WTC11 (cell line): ENCODE data around the gene TEAD1. TPM values are rescaled to one million over a fixed set of nuclear protein-coding genes. Genes with fewer than 3 reads are reported as not detected.

Experiments used
- ATAC-seq: fragments of 200-7000 bp; cut with Tn5 transposase; 2 replicates; pipeline ENCODE4 v1.10.0; 2021; ENCODE audit warnings: mild to moderate bottlenecking, moderate library complexity
- CTCF ChIA-PET: fragments of 300-600 bp; sonication (Branson Sonifier 250); formaldehyde crosslinking; loops from one replicate; lab custom pipeline; 2021; ENCODE audit warnings: antibody characterized with exemption; lab: Charles Lee
- POLR2A ChIA-PET: fragments of 350-600 bp; sonication (Branson Sonifier 250); formaldehyde crosslinking; loops from one replicate; lab custom pipeline; 2021; ENCODE audit warnings: antibody characterized with exemption; lab: Charles Lee
- DNase-seq: peaks from one replicate; pipeline ENCODE4 v3.0.0; 2021; ENCODE audit warnings: low spot score
- H3K27ac Mint-ChIP-seq: 2 replicates; pipeline ENCODE4 v1.8.0; 2021; ENCODE audit warnings: mixed read lengths
- H3K27me3 Mint-ChIP-seq: 2 replicates; pipeline ENCODE4 v1.8.0; 2021; ENCODE audit warnings: low read depth, mild to moderate bottlenecking, moderate library complexity, mixed read lengths
- H3K36me3 Mint-ChIP-seq: 2 replicates; pipeline ENCODE4 v1.8.0; 2021; ENCODE audit warnings: mixed read lengths
- H3K4me1 Mint-ChIP-seq: 2 replicates; pipeline ENCODE4 v1.8.0; 2022; ENCODE audit warnings: mixed read lengths
- H3K4me3 Mint-ChIP-seq: 2 replicates; pipeline ENCODE4 v1.8.0; 2021; ENCODE audit warnings: mild to moderate bottlenecking, moderate library complexity, mixed read lengths
- H3K9me3 Mint-ChIP-seq: 2 replicates; pipeline ENCODE4 v1.8.0; 2021; ENCODE audit warnings: mixed read lengths
- ATF1 ChIP-seq: sonication (generic); formaldehyde crosslinking; IDR thresholded peaks from 2 replicates; pipeline ENCODE4 v1.8.1; 2023; ENCODE audit warnings: mild to moderate bottlenecking, moderate library complexity, missing genetic modification reagents
- CBFB ChIP-seq: sonication (generic); formaldehyde crosslinking; IDR thresholded peaks from 2 replicates; pipeline ENCODE4 v1.8.1; 2022; ENCODE audit warnings: mild to moderate bottlenecking, low read depth, missing genetic modification reagents
- CREB1 ChIP-seq: sonication (generic); formaldehyde crosslinking; IDR thresholded peaks from 2 replicates; pipeline ENCODE4 v1.8.0; 2023; ENCODE audit warnings: mild to moderate bottlenecking, missing genetic modification reagents
- E2F1 ChIP-seq: sonication (generic); formaldehyde crosslinking; IDR thresholded peaks from 2 replicates; pipeline ENCODE4 v1.8.0; 2022; ENCODE audit warnings: mild to moderate bottlenecking, missing genetic modification reagents
- ELF4 ChIP-seq: sonication (generic); formaldehyde crosslinking; IDR thresholded peaks from 2 replicates; pipeline ENCODE4 v1.8.1; 2022; ENCODE audit warnings: low read depth, mild to moderate bottlenecking, moderate library complexity, missing genetic modification reagents
- ERG ChIP-seq: fragments of 250-450 bp; sonication (Bioruptor Pico); IDR thresholded peaks from 2 replicates; pipeline ENCODE4 v1.8.0; 2021; ENCODE audit warnings: mild to moderate bottlenecking
- GABPB1 ChIP-seq: sonication (generic); formaldehyde crosslinking; IDR thresholded peaks from 2 replicates; pipeline ENCODE4 v1.8.1; 2023; ENCODE audit warnings: mild to moderate bottlenecking, missing genetic modification reagents
- HMGA2 ChIP-seq: fragments of 250-450 bp; sonication (Bioruptor Pico); IDR thresholded peaks from 2 replicates; pipeline ENCODE4 v1.4.0; 2021; ENCODE audit warnings: mild to moderate bottlenecking, moderate library complexity
- IRF1 ChIP-seq: sonication (generic); formaldehyde crosslinking; IDR thresholded peaks from 2 replicates; pipeline ENCODE4 v1.8.0; 2023; ENCODE audit warnings: missing genetic modification reagents
- NR3C1 ChIP-seq: sonication (generic); formaldehyde crosslinking; conservative IDR thresholded peaks from 2 replicates; pipeline ENCODE4 v1.8.1; 2023; ENCODE audit warnings: low read depth, mild to moderate bottlenecking, missing genetic modification reagents
- PRDM15 ChIP-seq: sonication (generic); formaldehyde crosslinking; IDR thresholded peaks from 2 replicates; pipeline ENCODE4 v1.8.0; 2022; ENCODE audit warnings: missing genetic modification reagents
- PREB ChIP-seq: sonication (generic); formaldehyde crosslinking; IDR thresholded peaks from 2 replicates; pipeline ENCODE4 v1.8.1; 2022; ENCODE audit warnings: mild to moderate bottlenecking, missing genetic modification reagents, moderate library complexity, borderline replicate concordance
- RELA ChIP-seq: sonication (generic); formaldehyde crosslinking; IDR thresholded peaks from 2 replicates; pipeline ENCODE4 v1.8.1; 2022; ENCODE audit warnings: missing genetic modification reagents, mild to moderate bottlenecking, borderline replicate concordance
- SMAD3 ChIP-seq: sonication (generic); formaldehyde crosslinking; IDR thresholded peaks from 2 replicates; pipeline ENCODE4 v1.8.0; 2022; ENCODE audit warnings: missing genetic modification reagents, mild to moderate bottlenecking, borderline replicate concordance
- TEAD1 ChIP-seq: sonication (generic); formaldehyde crosslinking; IDR thresholded peaks from 2 replicates; pipeline ENCODE4 v1.8.0; 2022; ENCODE audit warnings: mild to moderate bottlenecking, missing genetic modification reagents
- USF1 ChIP-seq: sonication (generic); formaldehyde crosslinking; IDR thresholded peaks from 2 replicates; pipeline ENCODE4 v1.8.0; 2022; ENCODE audit warnings: mild to moderate bottlenecking, missing genetic modification reagents
- ZNF232 ChIP-seq: sonication (generic); formaldehyde crosslinking; IDR thresholded peaks from 2 replicates; pipeline ENCODE4 v1.8.0; 2022; ENCODE audit warnings: mild to moderate bottlenecking, missing genetic modification reagents
- ZNF263 ChIP-seq: sonication (generic); formaldehyde crosslinking; IDR thresholded peaks from 2 replicates; pipeline ENCODE4 v1.8.1; 2022; ENCODE audit warnings: low read depth, mild to moderate bottlenecking, moderate library complexity, missing genetic modification reagents
- ZNF317 ChIP-seq: sonication (generic); formaldehyde crosslinking; IDR thresholded peaks from 2 replicates; pipeline ENCODE4 v1.8.1; 2023; ENCODE audit warnings: low read depth, mild to moderate bottlenecking, moderate library complexity, missing genetic modification reagents, borderline replicate concordance
- total RNA-seq: library from RNA; stranded (reverse); gene quantifications from 3 replicates; pipeline ENCODE4 v1.2.3, GENCODE V29; 2021

Gene TEAD1
- total RNA-seq, 1 experiment from 2014 or later, result 79.9 TPM

- Mint-ChIP-seq H3K9me3 (peaks cover 6% of the 10 kb centered on the region), H3K36me3 (peaks cover 6% of the 10 kb centered on the region), H3K4me3 (no peak overlapping the region), H3K4me1 (peaks cover 73% of the 10 kb centered on the region), H3K27me3 (no peaks in the 10 kb centered on the region), H3K27ac (peak overlapping the region; percentile 91)
- ChIA-PET CTCF (interaction anchor here (0.6 to 2.8 kb wide), 3 partner anchors 64 to 170 kb away, joined by 3 to 16 read pairs (median 14); no protein-coding TSS in a partner anchor), POLR2A (interaction anchor here (0.6 to 1.5 kb wide), 2 partner anchors 83 to 119 kb away, joined by 3 read pairs; no protein-coding TSS in a partner anchor)
- TF ChIP-seq IRF1 (CRISPR knock-in tag) (no peak), TEAD1 (CRISPR knock-in tag) (no peak), ZNF263 (CRISPR knock-in tag) (no peak), SMAD3 (CRISPR knock-in tag) (no peak), HMGA2 (CRISPR knock-in tag) (no peak), ERG (CRISPR knock-in tag) (no peak), ZNF317 (CRISPR knock-in tag) (no peak), NR3C1 (CRISPR knock-in tag) (no peak), PREB (CRISPR knock-in tag) (no peak), USF1 (CRISPR knock-in tag) (no peak), CREB1 (CRISPR knock-in tag) (no peak), GABPB1 (CRISPR knock-in tag) (no peak), ELF4 (CRISPR knock-in tag) (no peak), E2F1 (no peak), CBFB (CRISPR knock-in tag) (no peak), ZNF232 (CRISPR knock-in tag) (no peak), ATF1 (CRISPR knock-in tag) (no peak)
- DNase-seq, result no peak
- peak; percentile 11 for ATAC-seq
These were observed 70.7 kb downstream of the TEAD1 start for GRCh38 chr11:12744826-12745502.

GRCh38 chr11:12745787-12746186 lies 71.6 kb downstream of the TEAD1 start:
- ChIA-PET CTCF (interaction anchor here (1.0 to 2.8 kb wide), 7 partner anchors 8 to 143 kb away, joined by 3 to 16 read pairs (median 4); no protein-coding TSS in a partner anchor), POLR2A (interaction anchor here (0.6 to 1.5 kb wide), 2 partner anchors 82 to 118 kb away, joined by 3 read pairs; no protein-coding TSS in a partner anchor)
- Mint-ChIP-seq H3K36me3 (no peaks in the 10 kb centered on the region), H3K9me3 (no peaks in the 10 kb centered on the region), H3K4me3 (no peak overlapping the region), H3K27ac (peak overlapping the region; percentile 92; the same call in 1 of the 2 replicates), H3K4me1 (peaks cover 81% of the 10 kb centered on the region), H3K27me3 (no peaks in the 10 kb centered on the region)
- TF ChIP-seq PRDM15 (CRISPR knock-in tag) (peak; percentile 88), RELA (no peak)
- DNase-seq, result no peak
- no peak for ATAC-seq
